Measurements from ENCODE around the gene DNAJB6. TPM values are rescaled to one million over a fixed set of nuclear protein-coding genes. Genes with fewer than 3 reads are reported as not detected.

DNAJB6 gene
- total RNA-seq, 5 donors from 2014 or later (not counting 1 experiment from before 2014, with no cell fraction given), result 80.7 to 195 (median 89.1) TPM

- peaks cover 0 to 40% of the 10 kb centered on the region in 2 donors for H3K36me3 ChIP-seq (ENCODE audit: control insufficient read depth in 2 of 2, extremely low read depth in 1 of 2, insufficient read depth in 1 of 2, low read length in 1 of 2)
- H3K27me3 Mint-ChIP-seq, result no peaks in the 10 kb centered on the region
- WGBS (ENCODE audit: insufficient coverage), result no CpG with 5 or more reads among the region's 5 CpGs
- peaks cover 35% of the 10 kb centered on the region for H3K36me3 Mint-ChIP-seq
- H3K9me3 ChIP-seq, result no peaks in the 10 kb centered on the region
- no peak overlapping the region for H3K4me3 Mint-ChIP-seq
- no peaks in the 10 kb centered on the region for H3K27me3 ChIP-seq (replicated peaks in 1 of 2; ENCODE audit: control insufficient read depth in 2 of 2, extremely low read depth in 1 of 2, insufficient read depth in 2 of 2, low read length in 1 of 2)
- ChIA-PET POLR2A (interaction anchor here in 1 of 2 donors (0.5 to 0.6 kb wide), 2 partner anchors 10 to 127 kb away, joined by 5 to 6 read pairs; no protein-coding TSS in a partner anchor), CTCF (interaction anchor here (0.6 to 1.5 kb wide), 3 partner anchors 38 to 1638 kb away, joined by 3 to 6 read pairs (median 3); no protein-coding TSS in a partner anchor)
- no peaks in the 10 kb centered on the region for H3K9me3 Mint-ChIP-seq
- DNase-seq (no peak), ATAC-seq (replicated peaks in 1 of 4) (no peak)
- H3K4me1 ChIP-seq (ENCODE audit: control insufficient read depth in 1 of 2, extremely low read depth in 1 of 2, insufficient read depth in 2 of 2, low read length in 2 of 2), result peaks cover 16 to 32% of the 10 kb centered on the region in 2 experiments
- H3K27ac Mint-ChIP-seq, result no peak overlapping the region
- no peak overlapping the region for H3K27ac ChIP-seq (ENCODE audit: low read length)
- H3K4me3 ChIP-seq (ENCODE audit: control insufficient read depth in 1 of 2, extremely low read depth in 1 of 2, low read length in 1 of 2), result no peak overlapping the region
- H3K4me1 Mint-ChIP-seq, result peaks cover 38 to 52% (median 52%) of the 10 kb centered on the region in 3 donors
Observed at GRCh38 chr7:157388301-157388700, 51.5 kb downstream of the DNAJB6 start.

GRCh38 chr7:157389951-157390730 is 53.3 kb downstream of the DNAJB6 start:
- Histone ChIP-seq H3K4me3 (ENCODE audit: control insufficient read depth in 1 of 2, extremely low read depth in 1 of 2, low read length in 1 of 2) (peak overlapping the region in 1 of 2 donors; percentile 41), H3K4me1 (ENCODE audit: control insufficient read depth in 1 of 2, extremely low read depth in 1 of 2, insufficient read depth in 2 of 2, low read length in 2 of 2) (peaks cover 16 to 32% of the 10 kb centered on the region in 2 experiments)
- H3K4me1 Mint-ChIP-seq, result peaks cover 38 to 54% (median 54%) of the 10 kb centered on the region in 3 donors

GRCh38 chr7:157391036-157391710 is 54.4 kb downstream of the DNAJB6 start:
- H3K9me3 Mint-ChIP-seq, result no peaks in the 10 kb centered on the region
- ChIA-PET POLR2A (no interaction called here), CTCF (no interaction called here)
- H3K4me1 ChIP-seq (ENCODE audit: control insufficient read depth in 1 of 2, extremely low read depth in 1 of 2, insufficient read depth in 2 of 2, low read length in 2 of 2), result peaks cover 16 to 32% of the 10 kb centered on the region in 2 experiments
- 99% methylated on average over 14 of the region's 15 CpGs for WGBS (ENCODE audit: insufficient coverage)
- peaks cover 22% of the 10 kb centered on the region for H3K36me3 Mint-ChIP-seq
- H3K4me3 Mint-ChIP-seq, result peak overlapping the region in 1 of 3 donors; percentile 77
- H3K36me3 ChIP-seq (ENCODE audit: control insufficient read depth in 2 of 2, extremely low read depth in 1 of 2, insufficient read depth in 1 of 2, low read length in 1 of 2), result peaks cover 0 to 21% of the 10 kb centered on the region in 2 donors
- no peaks in the 10 kb centered on the region for H3K27me3 Mint-ChIP-seq
- H3K4me3 ChIP-seq (ENCODE audit: control insufficient read depth in 1 of 2, extremely low read depth in 1 of 2, low read length in 1 of 2), result no peak overlapping the region
- no peak overlapping the region for H3K27ac ChIP-seq (ENCODE audit: low read length)
- DNase-seq (no peak), ATAC-seq (replicated peaks in 1 of 4) (no peak)
- H3K27ac Mint-ChIP-seq, result peak overlapping the region in 1 of 2 donors; percentile 31
- H3K27me3 ChIP-seq (replicated peaks in 1 of 2; ENCODE audit: control insufficient read depth in 2 of 2, extremely low read depth in 1 of 2, insufficient read depth in 2 of 2, low read length in 1 of 2), result no peaks in the 10 kb centered on the region
- H3K4me1 Mint-ChIP-seq, result peaks cover 37 to 54% (median 53%) of the 10 kb centered on the region in 3 donors
- H3K9me3 ChIP-seq, result no peaks in the 10 kb centered on the region

More at GRCh38 chr7:157389951-157390730, 53.3 kb downstream of the DNAJB6 start:
- H3K9me3 Mint-ChIP-seq, result no peaks in the 10 kb centered on the region
- 60% methylated on average over 10 of the region's 19 CpGs for WGBS (ENCODE audit: insufficient coverage)
- no peaks in the 10 kb centered on the region for H3K9me3 ChIP-seq
- ATAC-seq (replicated peaks in 1 of 4) (peak; percentile 11 to 64 (median 56)), DNase-seq (peak in 10 of 35 experiments; percentile 14 to 41 (median 22))
- ChIA-PET CTCF (interaction anchor here in 1 of 2 donors (1.0 kb wide), 1 partner anchor 11 kb away, joined by 5 read pairs; no protein-coding TSS in a partner anchor), POLR2A (no interaction called here)
- peak overlapping the region; percentile 80 to 89 for H3K27ac Mint-ChIP-seq
- peak overlapping the region; percentile 48 to 77 (median 75) for H3K4me3 Mint-ChIP-seq
- no peaks in the 10 kb centered on the region for H3K27me3 ChIP-seq (replicated peaks in 1 of 2; ENCODE audit: control insufficient read depth in 2 of 2, extremely low read depth in 1 of 2, insufficient read depth in 2 of 2, low read length in 1 of 2)
- peak overlapping the region; percentile 44 for H3K27ac ChIP-seq (ENCODE audit: low read length)
- no peaks in the 10 kb centered on the region for H3K27me3 Mint-ChIP-seq
- peaks cover 0 to 26% of the 10 kb centered on the region in 2 donors for H3K36me3 ChIP-seq (ENCODE audit: control insufficient read depth in 2 of 2, extremely low read depth in 1 of 2, insufficient read depth in 1 of 2, low read length in 1 of 2)
- peaks cover 25% of the 10 kb centered on the region for H3K36me3 Mint-ChIP-seq

- Mint-ChIP-seq H3K4me1 (peaks cover 26 to 44% (median 43%) of the 10 kb centered on the region in 3 donors), H3K27ac (no peak overlapping the region), H3K9me3 (no peaks in the 10 kb centered on the region), H3K27me3 (no peaks in the 10 kb centered on the region), H3K36me3 (peaks cover 17% of the 10 kb centered on the region), H3K4me3 (no peak overlapping the region)
- DNase-seq (no peak), ATAC-seq (replicated peaks in 1 of 4) (no peak)
- Histone ChIP-seq H3K9me3 (no peaks in the 10 kb centered on the region), H3K4me3 (ENCODE audit: control insufficient read depth in 1 of 2, extremely low read depth in 1 of 2, low read length in 1 of 2) (no peak overlapping the region), H3K4me1 (ENCODE audit: control insufficient read depth in 1 of 2, extremely low read depth in 1 of 2, insufficient read depth in 2 of 2, low read length in 2 of 2) (peaks cover 13 to 23% of the 10 kb centered on the region in 2 experiments), H3K27ac (ENCODE audit: low read length) (no peak overlapping the region), H3K36me3 (ENCODE audit: control insufficient read depth in 2 of 2, extremely low read depth in 1 of 2, insufficient read depth in 1 of 2, low read length in 1 of 2) (peaks cover 12 to 23% of the 10 kb centered on the region in 2 donors), H3K27me3 (replicated peaks in 1 of 2; ENCODE audit: control insufficient read depth in 2 of 2, extremely low read depth in 1 of 2, insufficient read depth in 2 of 2, low read length in 1 of 2) (no peaks in the 10 kb centered on the region)
- POLR2A ChIA-PET, result interaction anchor here in 1 of 2 donors (0.7 kb wide), 1 partner anchor 707 kb away, joined by 12 read pairs; no protein-coding TSS in a partner anchor
- WGBS (ENCODE audit: insufficient coverage), result 96% methylated on average over 10 of the region's 20 CpGs
- CTCF ChIA-PET, result interaction anchor here in 1 of 2 donors (0.6 kb wide), 1 partner anchor 280 kb away, joined by 3 read pairs; no protein-coding TSS in a partner anchor
Observed at GRCh38 chr7:157392256-157393037, 55.6 kb downstream of the DNAJB6 start.

- DNase-seq, result no peak
- Mint-ChIP-seq H3K4me1 (peaks cover 27 to 47% (median 43%) of the 10 kb centered on the region in 3 donors), H3K9me3 (no peaks in the 10 kb centered on the region), H3K27me3 (no peaks in the 10 kb centered on the region), H3K36me3 (peaks cover 13% of the 10 kb centered on the region), H3K4me3 (no peak overlapping the region), H3K27ac (no peak overlapping the region)
- H3K27ac ChIP-seq (ENCODE audit: low read length), result no peak overlapping the region
- H3K4me3 ChIP-seq (ENCODE audit: control insufficient read depth in 1 of 2, extremely low read depth in 1 of 2, low read length in 1 of 2), result no peak overlapping the region
- no peak for ATAC-seq (replicated peaks in 1 of 4)
- peaks cover 15 to 19% of the 10 kb centered on the region in 2 donors for H3K36me3 ChIP-seq (ENCODE audit: control insufficient read depth in 2 of 2, extremely low read depth in 1 of 2, insufficient read depth in 1 of 2, low read length in 1 of 2)
- no peaks in the 10 kb centered on the region for H3K9me3 ChIP-seq
- 95% methylated on average over 12 of the region's 20 CpGs for WGBS (ENCODE audit: insufficient coverage)
- peaks cover 11 to 28% of the 10 kb centered on the region in 2 experiments for H3K4me1 ChIP-seq (ENCODE audit: control insufficient read depth in 1 of 2, extremely low read depth in 1 of 2, insufficient read depth in 2 of 2, low read length in 2 of 2)
- no peaks in the 10 kb centered on the region for H3K27me3 ChIP-seq (replicated peaks in 1 of 2; ENCODE audit: control insufficient read depth in 2 of 2, extremely low read depth in 1 of 2, insufficient read depth in 2 of 2, low read length in 1 of 2)
- ChIA-PET POLR2A (no interaction called here), CTCF (interaction anchor here in 1 of 2 donors (0.6 kb wide), 2 partner anchors 53 to 181 kb away, joined by 3 to 7 read pairs; no protein-coding TSS in a partner anchor)
Observed at GRCh38 chr7:157394246-157395191, 57.7 kb downstream of the DNAJB6 start.

Data from T-cell (primary cell).